Measurements from ENCODE around the gene PAPSS1. TPM values are rescaled to one million over a fixed set of nuclear protein-coding genes. Genes with fewer than 3 reads are reported as not detected.
"Not testable (repeated sequence)": the region's sequence is repeated elsewhere in the genome, so short reads cannot be mapped to it uniquely, and the experiment has no call there.

Gene PAPSS1
- total RNA-seq, 4 donors from 2014 or later: 40.4 to 80.8 (median 49.5) TPM

DNA sequence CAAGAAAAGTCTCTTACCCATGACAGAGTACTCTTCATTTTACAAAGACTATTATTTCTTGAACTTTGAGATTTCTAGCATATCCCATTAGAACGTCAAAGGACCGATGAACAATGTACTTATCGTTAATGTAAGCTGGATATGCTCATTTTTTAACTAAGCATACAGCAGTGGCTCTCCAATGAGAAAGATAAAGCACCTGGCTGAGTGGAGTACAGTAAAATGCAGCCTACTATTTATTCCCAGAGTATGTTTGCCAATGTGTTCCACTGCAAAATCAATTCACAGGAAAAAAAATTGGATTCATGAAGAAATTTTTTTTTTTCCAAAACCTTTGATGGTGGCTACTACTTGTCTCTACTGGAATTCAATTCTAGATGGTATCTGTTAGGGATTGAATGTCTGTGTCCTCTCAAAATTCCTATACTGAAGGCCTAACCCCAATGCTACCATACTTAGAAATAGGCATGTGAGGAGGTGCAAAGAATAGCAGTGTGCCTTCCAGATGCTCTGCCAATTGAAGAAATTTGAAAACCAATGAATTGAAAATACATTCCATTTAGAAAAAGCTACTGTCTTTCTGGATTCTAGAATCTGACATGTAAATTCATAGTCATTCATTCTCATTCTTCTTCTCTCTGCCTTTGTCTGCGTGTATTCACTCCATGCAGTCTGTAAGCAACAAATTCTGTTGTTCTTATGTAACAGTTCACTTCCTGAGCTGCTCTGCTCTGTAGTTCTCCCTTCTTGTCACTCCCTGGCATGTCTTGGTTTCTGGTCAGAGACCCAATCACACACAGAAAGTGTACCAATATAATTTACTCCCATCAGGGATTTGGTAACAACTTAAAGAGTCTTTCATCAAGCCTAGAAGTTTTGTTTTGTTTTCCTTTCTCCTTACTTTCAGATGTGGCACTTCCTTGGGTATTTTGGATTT, 61.4 kb downstream of the PAPSS1 start:
- Histone ChIP-seq H3K4me3 (no peak overlapping the region), H3K27ac (no peak overlapping the region), H3K27me3 (no peaks in the 10 kb centered on the region), H3K4me1 (no peaks in the 10 kb centered on the region), H3K36me3 (peaks cover 0 to 30% (median 3%) of the 10 kb centered on the region in 3 donors), H3K9me3 (no peaks in the 10 kb centered on the region)
- DNase-seq (ENCODE audit: low spot score in 2 of 2): no peak
- TF ChIP-seq, protein P1, sequence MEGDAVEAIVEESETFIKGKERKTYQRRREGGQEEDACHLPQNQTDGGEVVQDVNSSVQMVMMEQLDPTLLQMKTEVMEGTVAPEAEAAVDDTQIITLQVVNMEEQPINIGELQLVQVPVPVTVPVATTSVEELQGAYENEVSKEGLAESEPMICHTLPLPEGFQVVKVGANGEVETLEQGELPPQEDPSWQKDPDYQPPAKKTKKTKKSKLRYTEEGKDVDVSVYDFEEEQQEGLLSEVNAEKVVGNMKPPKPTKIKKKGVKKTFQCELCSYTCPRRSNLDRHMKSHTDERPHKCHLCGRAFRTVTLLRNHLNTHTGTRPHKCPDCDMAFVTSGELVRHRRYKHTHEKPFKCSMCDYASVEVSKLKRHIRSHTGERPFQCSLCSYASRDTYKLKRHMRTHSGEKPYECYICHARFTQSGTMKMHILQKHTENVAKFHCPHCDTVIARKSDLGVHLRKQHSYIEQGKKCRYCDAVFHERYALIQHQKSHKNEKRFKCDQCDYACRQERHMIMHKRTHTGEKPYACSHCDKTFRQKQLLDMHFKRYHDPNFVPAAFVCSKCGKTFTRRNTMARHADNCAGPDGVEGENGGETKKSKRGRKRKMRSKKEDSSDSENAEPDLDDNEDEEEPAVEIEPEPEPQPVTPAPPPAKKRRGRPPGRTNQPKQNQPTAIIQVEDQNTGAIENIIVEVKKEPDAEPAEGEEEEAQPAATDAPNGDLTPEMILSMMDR (IDR thresholded peaks at IDR 0.05): no peak
- TF ChIP-seq EP300 (IDR thresholded peaks at IDR 0.05) (no peak), POLR2A (IDR thresholded peaks at IDR 0.05) (no peak)
- 86 to 91% methylated on average over 4 of the region's 4 CpGs for WGBS, 2 donors

DNA sequence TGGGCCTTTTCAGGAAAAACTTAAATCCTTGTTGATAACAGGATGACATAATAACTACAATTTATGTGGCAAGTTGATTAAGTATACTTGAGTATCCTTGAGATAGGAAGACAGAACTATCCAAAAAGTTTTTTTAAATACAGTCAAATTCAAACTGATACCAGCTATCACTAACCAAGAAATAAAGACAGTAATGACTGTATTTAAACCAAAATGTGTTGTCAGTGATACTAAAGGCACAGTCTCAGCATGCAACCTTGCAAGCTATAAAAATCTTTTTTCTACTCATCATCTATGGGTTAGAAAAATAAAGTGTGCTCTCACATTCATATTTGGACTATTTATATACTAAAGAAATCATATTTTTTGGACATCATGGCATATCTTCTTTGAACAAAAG, 64.7 kb downstream of the PAPSS1 start:
- H3K27ac ChIP-seq: no peak overlapping the region
- TF ChIP-seq, protein P1 (IDR thresholded peaks at IDR 0.05): no peak
- no peak for TF ChIP-seq POLR2A (IDR thresholded peaks at IDR 0.05)
- no peak for DNase-seq (ENCODE audit: low spot score in 2 of 2)
- H3K4me1 ChIP-seq: peaks cover 0 to under 1% (median 0%) of the 10 kb centered on the region in 4 donors
- no peaks in the 10 kb centered on the region for H3K27me3 ChIP-seq
- H3K4me3 ChIP-seq: no peak overlapping the region
- no peaks in the 10 kb centered on the region for H3K9me3 ChIP-seq
- H3K36me3 ChIP-seq: peaks cover 0 to 61% (median 10%) of the 10 kb centered on the region in 3 donors

DNA sequence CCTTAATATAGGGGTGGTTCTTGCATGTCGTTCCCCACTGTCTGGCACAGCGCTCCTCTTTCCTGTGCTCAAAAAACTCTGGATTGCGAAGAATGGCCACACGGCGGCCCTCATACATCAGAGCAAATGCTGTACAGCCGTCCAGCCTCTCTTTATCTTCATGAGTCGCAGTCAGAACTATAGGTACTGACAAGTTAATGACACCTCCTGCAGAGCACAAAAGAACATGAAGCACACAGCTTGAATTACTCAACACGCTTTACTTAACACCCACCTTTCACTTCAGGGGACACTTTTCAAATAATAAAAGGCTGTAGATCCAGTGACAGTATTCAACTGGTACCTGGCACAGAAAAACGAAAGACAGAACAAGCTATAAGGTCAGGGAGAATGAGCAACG, 65.3 kb downstream of the PAPSS1 start:
- Histone ChIP-seq H3K9me3 (no peaks in the 10 kb centered on the region), H3K36me3 (peaks cover 0 to 61% (median 10%) of the 10 kb centered on the region in 3 donors), H3K27ac (no peak overlapping the region), H3K4me1 (peaks cover 0 to 7% (median 0%) of the 10 kb centered on the region in 4 donors), H3K4me3 (no peak overlapping the region), H3K27me3 (no peaks in the 10 kb centered on the region)
- DNase-seq (ENCODE audit: low spot score in 2 of 2): no peak
- WGBS, 2 donors: 69 to 73% methylated on average over 10 of the region's 10 CpGs
- TF ChIP-seq POLR2A (IDR thresholded peaks at IDR 0.05): no peak
- TF ChIP-seq, protein P1 (IDR thresholded peaks at IDR 0.05): no peak
- no peak for TF ChIP-seq EP300 (IDR thresholded peaks at IDR 0.05)

DNA sequence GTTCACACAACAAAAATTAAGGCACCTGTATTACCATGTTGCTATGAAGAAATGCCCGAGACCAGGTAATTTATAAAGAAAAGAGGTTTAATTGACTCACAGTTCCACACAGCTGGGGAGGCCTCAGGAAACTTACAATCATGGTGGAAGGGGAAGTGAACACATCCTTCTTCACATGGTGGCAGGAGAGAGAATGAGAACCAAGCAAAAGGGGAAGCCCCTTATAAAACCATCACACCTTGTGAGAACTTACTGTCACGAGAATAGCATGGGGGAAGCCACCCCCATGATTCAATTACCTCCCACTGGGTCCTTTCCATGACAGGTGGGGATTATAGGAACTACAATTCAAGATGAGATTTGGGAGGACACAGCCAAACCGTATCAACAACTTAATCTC, 68.6 kb downstream of the PAPSS1 start:
- DNase-seq (ENCODE audit: low spot score in 2 of 2); H3K27me3 ChIP-seq; H3K27ac ChIP-seq; H3K4me3 ChIP-seq; H3K9me3 ChIP-seq: not testable (repeated sequence)
- Histone ChIP-seq H3K36me3 (peaks cover 0 to 51% (median 10%) of the 10 kb centered on the region in 3 donors), H3K4me1 (peaks cover 0 to 14% (median 0%) of the 10 kb centered on the region in 4 donors)
- WGBS, 2 donors: 92 to 95% methylated on average over 3 of the region's 3 CpGs

DNA sequence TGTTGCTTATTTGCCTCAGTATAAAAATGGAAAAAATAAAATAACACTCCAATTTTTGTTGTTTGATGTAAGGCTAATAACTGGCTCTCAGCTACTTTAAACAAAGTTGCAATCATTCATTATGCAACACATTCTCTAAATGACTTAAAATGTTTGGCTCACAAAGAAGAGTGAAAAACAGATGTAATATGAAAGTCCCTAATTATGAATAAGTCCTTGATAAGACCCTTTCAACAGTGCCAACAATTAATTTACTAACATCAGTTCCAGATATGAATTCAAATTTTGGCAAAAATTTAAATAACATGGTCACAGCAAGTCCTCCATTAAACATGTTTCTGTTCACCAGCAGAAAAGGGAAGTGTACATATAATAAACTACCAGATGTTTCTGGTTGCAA, 69.8 kb downstream of the PAPSS1 start:
- no peak for TF ChIP-seq POLR2A (IDR thresholded peaks at IDR 0.05)
- no peak for TF ChIP-seq EP300 (IDR thresholded peaks at IDR 0.05)
- TF ChIP-seq, protein P1 (IDR thresholded peaks at IDR 0.05): no peak
- no peak for DNase-seq (ENCODE audit: low spot score in 2 of 2)
- H3K36me3 ChIP-seq: peaks cover 0 to 46% (median 10%) of the 10 kb centered on the region in 3 donors

More for the DNA sequence above, 69.8 kb downstream of the PAPSS1 start:
- Histone ChIP-seq H3K4me3 (no peak overlapping the region), H3K4me1 (peaks cover 0 to 14% (median 0%) of the 10 kb centered on the region in 4 donors), H3K9me3 (no peaks in the 10 kb centered on the region), H3K27ac (no peak overlapping the region), H3K27me3 (no peaks in the 10 kb centered on the region)

Data from tibial nerve (tissue), 4 donors.